DMS79 (cell line): ENCODE measurements around the gene MAGOH.
"Not testable (repeated sequence)": the region's sequence is repeated elsewhere in the genome, so short reads cannot be mapped to it uniquely, and the experiment has no call there.

Source experiments
- DNase-seq: peaks from one replicate; lab custom pipeline; 2025; lab: John Stamatoyannopoulos, UW

MAGOH gene

GRCh38 chr1:53220171-53220961 lies 18.0 kb downstream of the MAGOH start, which contains the start of gene CZIB:
Gene CZIB, minus strand, starts transcription at chr1:53220634. Its CDS starts 59 bp downstream, at chr1:53220575.
- peak; percentile 82 for DNase-seq

- DNase-seq = no peak
These were observed 18.6 kb downstream of the MAGOH start for GRCh38 chr1:53219711-53220110.

GRCh38 chr1:53218201-53218600 lies 20.1 kb downstream of the MAGOH start:
- DNase-seq = no peak

GRCh38 chr1:53214376-53214940 lies 23.9 kb downstream of the MAGOH start:
- no peak for DNase-seq

- no peak for DNase-seq
These were observed 27.4 kb downstream of the MAGOH start for GRCh38 chr1:53210954-53211353.

GRCh38 chr1:53210352-53210751 lies 28.0 kb downstream of the MAGOH start:
- no peak for DNase-seq

GRCh38 chr1:53207726-53208125 lies 30.6 kb downstream of the MAGOH start:
- no peak for DNase-seq

- DNase-seq = no peak
These were observed 31.5 kb downstream of the MAGOH start for GRCh38 chr1:53206735-53207379.

- not testable (repeated sequence) for DNase-seq
These were observed 32.1 kb downstream of the MAGOH start for GRCh38 chr1:53206083-53206685.

- not testable (repeated sequence) for DNase-seq
These were observed 32.8 kb downstream of the MAGOH start for GRCh38 chr1:53205496-53205895.

GRCh38 chr1:53203466-53203865 lies 34.9 kb downstream of the MAGOH start:
- DNase-seq = no peak

- DNase-seq = no peak
These were observed 40.1 kb downstream of the MAGOH start for GRCh38 chr1:53198241-53198651.

- no peak for DNase-seq
These were observed 40.8 kb downstream of the MAGOH start for GRCh38 chr1:53197291-53198200.

GRCh38 chr1:53196485-53197290 lies 41.6 kb downstream of the MAGOH start, which contains the start of gene CPT2:
Gene CPT2, plus strand, starts transcription at chr1:53196824. Its CDS starts 120 bp downstream, at chr1:53196944.
- peak; percentile 80 for DNase-seq

- no peak for DNase-seq
These were observed 42.3 kb downstream of the MAGOH start for GRCh38 chr1:53196017-53196484.

GRCh38 chr1:53195246-53196016 lies 42.9 kb downstream of the MAGOH start:
- no peak for DNase-seq

- DNase-seq = no peak
These were observed 48.1 kb downstream of the MAGOH start for GRCh38 chr1:53190210-53190611.

- no peak for DNase-seq
These were observed 49.3 kb downstream of the MAGOH start for GRCh38 chr1:53189061-53189460.

GRCh38 chr1:53188099-53188498 lies 50.2 kb downstream of the MAGOH start:
- DNase-seq = no peak

GRCh38 chr1:53187401-53187800 lies 50.9 kb downstream of the MAGOH start:
- no peak for DNase-seq
